ENCODE measurements around the gene ARHGEF4.

Gene ARHGEF4

DNA sequence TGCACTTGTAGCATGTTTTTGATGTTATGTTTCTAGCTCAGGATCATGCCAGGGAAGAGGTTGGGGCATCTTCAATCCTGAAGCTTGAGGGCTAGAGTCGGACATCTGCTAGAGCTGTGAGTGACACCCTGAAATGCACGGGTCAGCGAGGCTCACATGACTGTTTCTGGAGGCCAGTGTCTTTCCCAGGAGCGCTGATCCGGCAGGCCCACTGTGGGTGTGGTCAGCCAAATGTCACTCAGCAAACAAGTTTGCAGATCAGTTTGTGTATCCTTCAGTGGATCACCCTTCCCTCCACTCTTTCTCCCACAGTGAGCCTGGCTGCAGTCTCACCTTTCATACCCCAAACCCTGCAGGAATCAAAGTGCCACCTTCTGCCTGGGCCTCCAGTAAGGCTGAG, 23.0 kb upstream of the ARHGEF4 start:
- Histone ChIP-seq H2AFZ (ENCODE audit: insufficient read depth, low read length, poor library complexity) (no peak overlapping the region), H3K36me3 (ENCODE audit: control insufficient read depth in 1 of 2, insufficient read depth in 2 of 2, low read length in 2 of 2) (no peaks in the 10 kb centered on the region), H3K9ac (ENCODE audit: low read length) (no peak overlapping the region), H3K79me1 (ENCODE audit: low read length) (no peaks in the 10 kb centered on the region), H3K79me2 (ENCODE audit: control insufficient read depth, insufficient read depth, low read length, poor library complexity) (no peaks in the 10 kb centered on the region), H3K14ac (ENCODE audit: low read length) (no peak overlapping the region), H3K18ac (ENCODE audit: low read length) (no peak overlapping the region), H2BK5ac (ENCODE audit: low read depth, low read length, poor library complexity) (no peak overlapping the region), H3K27me3 (ENCODE audit: insufficient read depth, low read length) (no peaks in the 10 kb centered on the region), H2BK120ac (ENCODE audit: insufficient read depth, low read length, poor library complexity) (no peak overlapping the region), H3K4me3 (ENCODE audit: low read depth, low read length) (no peak overlapping the region), H3K9me3 (ENCODE audit: insufficient read depth, low read depth, low read length) (peaks cover 1% of the 10 kb centered on the region), H3K4ac (ENCODE audit: low read depth, low read length) (no peak overlapping the region), H3K4me2 (ENCODE audit: low read length) (no peak overlapping the region), H2AK5ac (ENCODE audit: low read length) (no peak overlapping the region), H4K12ac (ENCODE audit: low read depth, low read length) (no peak overlapping the region), H3K4me1 (ENCODE audit: control insufficient read depth in 1 of 2, insufficient read depth in 2 of 2, low read length in 2 of 2) (no peaks in the 10 kb centered on the region), H2BK12ac (ENCODE audit: low read length) (no peak overlapping the region), H4K8ac (ENCODE audit: low read depth, low read length) (no peak overlapping the region), H3K27ac (ENCODE audit: low read depth, low read length) (no peak overlapping the region), H4K91ac (ENCODE audit: low read depth, low read length) (no peak overlapping the region), H3K23ac (ENCODE audit: low read length) (no peak overlapping the region)
- WGBS (ENCODE audit: extremely low coverage, insufficient coverage, insufficient read length) = no CpG with 5 or more reads among the region's 5 CpGs
- DNase-seq = no peak

DNA sequence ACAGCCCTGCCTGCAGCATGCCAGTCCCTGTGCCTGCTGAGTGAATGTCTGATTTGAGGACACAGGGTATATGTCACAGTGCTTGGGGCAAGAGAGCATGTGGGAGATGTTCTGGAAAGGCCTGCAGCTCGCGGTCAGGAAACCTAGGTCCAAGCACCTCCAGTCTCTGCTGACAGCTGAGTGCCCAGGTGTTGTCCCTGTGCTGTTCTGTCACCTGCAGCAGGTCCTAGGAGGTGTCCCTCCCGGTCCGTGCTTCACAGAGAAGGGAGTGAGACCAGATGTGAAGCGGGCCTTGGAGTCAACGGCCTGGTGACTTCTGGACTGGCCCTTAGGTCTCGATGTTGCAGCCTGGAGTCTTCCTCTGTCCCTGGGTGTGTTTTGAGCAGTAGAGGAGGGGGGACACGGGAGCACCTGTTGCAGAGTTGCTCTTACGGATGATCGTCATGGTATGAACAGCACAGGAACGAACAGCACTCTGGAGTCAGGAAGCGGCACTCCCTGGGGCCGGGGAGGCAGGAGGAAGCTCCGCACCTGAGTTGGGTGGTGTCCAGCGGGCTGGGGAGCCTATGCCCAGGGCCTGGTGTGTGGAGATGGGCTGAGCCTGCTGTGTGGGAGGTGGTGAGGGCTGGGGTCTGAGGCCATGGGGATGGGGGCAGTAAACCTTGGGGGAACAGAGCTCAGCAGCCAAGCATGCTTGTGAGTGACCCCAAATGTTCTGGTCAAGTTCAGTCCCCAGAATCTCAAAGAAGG, 21.6 kb upstream of the ARHGEF4 start:
- peak overlapping the region; percentile 80 for H3K23ac ChIP-seq (ENCODE audit: low read length)
- H3K9me3 ChIP-seq (ENCODE audit: insufficient read depth, low read depth, low read length) = peaks cover 2% of the 10 kb centered on the region
- H3K27ac ChIP-seq (ENCODE audit: low read depth, low read length) = no peak overlapping the region
- no peak overlapping the region for H3K9ac ChIP-seq (ENCODE audit: low read length)
- H3K79me2 ChIP-seq (ENCODE audit: control insufficient read depth, insufficient read depth, low read length, poor library complexity) = no peaks in the 10 kb centered on the region
- no CpG with 5 or more reads among the region's 15 CpGs for WGBS (ENCODE audit: extremely low coverage, insufficient coverage, insufficient read length)
- H3K4me3 ChIP-seq (ENCODE audit: low read depth, low read length) = no peak overlapping the region
- no peak overlapping the region for H2BK12ac ChIP-seq (ENCODE audit: low read length)
- no peak overlapping the region for H4K8ac ChIP-seq (ENCODE audit: low read depth, low read length)
- no peak overlapping the region for H4K91ac ChIP-seq (ENCODE audit: low read depth, low read length)
- no peak overlapping the region for H3K4me2 ChIP-seq (ENCODE audit: low read length)
- peaks cover 2% of the 10 kb centered on the region for H3K79me1 ChIP-seq (ENCODE audit: low read length)
- no peak overlapping the region for H2AK5ac ChIP-seq (ENCODE audit: low read length)
- no peak overlapping the region for H2AFZ ChIP-seq (ENCODE audit: insufficient read depth, low read length, poor library complexity)
- no peak overlapping the region for H2BK5ac ChIP-seq (ENCODE audit: low read depth, low read length, poor library complexity)
- peaks cover 5 to 7% of the 10 kb centered on the region in 2 experiments for H3K4me1 ChIP-seq (ENCODE audit: control insufficient read depth in 1 of 2, insufficient read depth in 2 of 2, low read length in 2 of 2)
- H4K12ac ChIP-seq (ENCODE audit: low read depth, low read length) = no peak overlapping the region
- H2BK120ac ChIP-seq (ENCODE audit: insufficient read depth, low read length, poor library complexity) = no peak overlapping the region
- no peak for DNase-seq
- H3K36me3 ChIP-seq (ENCODE audit: control insufficient read depth in 1 of 2, insufficient read depth in 2 of 2, low read length in 2 of 2) = no peaks in the 10 kb centered on the region
- H3K27me3 ChIP-seq (ENCODE audit: insufficient read depth, low read length) = no peaks in the 10 kb centered on the region
- no peak overlapping the region for H3K18ac ChIP-seq (ENCODE audit: low read length)
- no peak overlapping the region for H3K4ac ChIP-seq (ENCODE audit: low read depth, low read length)
- no peak overlapping the region for H3K14ac ChIP-seq (ENCODE audit: low read length)

DNA sequence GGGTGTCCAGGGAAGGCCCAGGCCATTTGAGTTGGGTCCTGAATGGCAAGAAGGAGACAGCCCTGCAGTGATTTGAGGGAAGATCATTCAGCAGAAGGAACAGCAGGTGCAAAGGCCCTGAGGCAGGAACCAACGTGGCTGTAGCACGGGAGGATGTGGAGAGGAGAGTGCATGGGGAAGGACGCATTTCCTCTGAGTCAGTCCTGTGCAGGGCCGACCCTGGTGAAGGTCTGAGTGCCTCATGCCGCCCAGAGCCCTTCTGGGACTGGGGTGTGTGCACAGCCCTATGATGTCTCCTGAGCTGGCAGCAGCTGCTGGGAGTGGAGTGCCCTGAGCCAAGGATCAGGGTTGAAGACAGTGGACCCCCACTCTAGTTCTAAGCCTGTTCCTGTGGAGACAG, 17.9 kb upstream of the ARHGEF4 start:
- Histone ChIP-seq H3K9ac (ENCODE audit: low read length) (no peak overlapping the region), H2AFZ (ENCODE audit: insufficient read depth, low read length, poor library complexity) (no peak overlapping the region), H3K4me2 (ENCODE audit: low read length) (no peak overlapping the region), H3K79me2 (ENCODE audit: control insufficient read depth, insufficient read depth, low read length, poor library complexity) (no peaks in the 10 kb centered on the region), H4K12ac (ENCODE audit: low read depth, low read length) (no peak overlapping the region), H3K4me1 (ENCODE audit: control insufficient read depth in 1 of 2, insufficient read depth in 2 of 2, low read length in 2 of 2) (peaks cover 7 to 11% of the 10 kb centered on the region in 2 experiments), H3K27me3 (ENCODE audit: insufficient read depth, low read length) (no peaks in the 10 kb centered on the region), H3K79me1 (ENCODE audit: low read length) (peaks cover 2% of the 10 kb centered on the region), H3K23ac (ENCODE audit: low read length) (no peak overlapping the region), H2BK5ac (ENCODE audit: low read depth, low read length, poor library complexity) (no peak overlapping the region), H3K36me3 (ENCODE audit: control insufficient read depth in 1 of 2, insufficient read depth in 2 of 2, low read length in 2 of 2) (no peaks in the 10 kb centered on the region), H3K4ac (ENCODE audit: low read depth, low read length) (no peak overlapping the region), H2BK120ac (ENCODE audit: insufficient read depth, low read length, poor library complexity) (no peak overlapping the region), H2AK5ac (ENCODE audit: low read length) (no peak overlapping the region), H3K18ac (ENCODE audit: low read length) (no peak overlapping the region), H3K9me3 (ENCODE audit: insufficient read depth, low read depth, low read length) (peaks cover 2% of the 10 kb centered on the region), H4K91ac (ENCODE audit: low read depth, low read length) (no peak overlapping the region), H3K14ac (ENCODE audit: low read length) (no peak overlapping the region), H4K8ac (ENCODE audit: low read depth, low read length) (no peak overlapping the region), H3K4me3 (ENCODE audit: low read depth, low read length) (no peak overlapping the region), H2BK12ac (ENCODE audit: low read length) (no peak overlapping the region), H3K27ac (ENCODE audit: low read depth, low read length) (no peak overlapping the region)
- no CpG with 5 or more reads among the region's 5 CpGs for WGBS (ENCODE audit: extremely low coverage, insufficient coverage, insufficient read length)
- DNase-seq = no peak

DNA sequence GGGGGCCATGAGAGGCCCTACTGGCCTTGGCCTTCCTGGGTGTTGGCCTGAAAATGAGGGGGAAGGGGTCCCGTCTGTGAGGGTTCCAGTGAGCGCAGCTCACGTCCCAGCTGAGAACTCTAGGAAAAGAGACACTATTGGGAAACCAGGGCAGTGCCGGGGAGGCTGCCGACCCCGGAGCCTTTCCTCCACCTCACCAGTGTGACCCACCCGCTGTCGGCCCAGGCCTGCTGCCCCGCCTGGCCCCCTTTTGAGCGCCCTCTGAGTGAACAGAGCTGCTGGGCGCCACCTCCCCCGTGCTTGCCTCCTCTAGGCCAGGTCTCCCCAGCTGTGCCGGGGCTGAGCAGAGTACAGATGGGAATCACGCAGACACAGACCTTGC, 17.5 kb upstream of the ARHGEF4 start:
- peaks cover 2% of the 10 kb centered on the region for H3K9me3 ChIP-seq (ENCODE audit: insufficient read depth, low read depth, low read length)
- no peak overlapping the region for H3K14ac ChIP-seq (ENCODE audit: low read length)
- no peak overlapping the region for H2BK12ac ChIP-seq (ENCODE audit: low read length)
- H3K79me1 ChIP-seq (ENCODE audit: low read length) = peaks cover 2% of the 10 kb centered on the region
- peaks cover 7 to 11% of the 10 kb centered on the region in 2 experiments for H3K4me1 ChIP-seq (ENCODE audit: control insufficient read depth in 1 of 2, insufficient read depth in 2 of 2, low read length in 2 of 2)
- no CpG with 5 or more reads among the region's 14 CpGs for WGBS (ENCODE audit: extremely low coverage, insufficient coverage, insufficient read length)
- no peak for DNase-seq
- no peak overlapping the region for H2BK5ac ChIP-seq (ENCODE audit: low read depth, low read length, poor library complexity)
- no peak overlapping the region for H3K4ac ChIP-seq (ENCODE audit: low read depth, low read length)
- H3K4me2 ChIP-seq (ENCODE audit: low read length) = no peak overlapping the region
- no peak overlapping the region for H4K12ac ChIP-seq (ENCODE audit: low read depth, low read length)
- no peak overlapping the region for H3K23ac ChIP-seq (ENCODE audit: low read length)
- H4K91ac ChIP-seq (ENCODE audit: low read depth, low read length) = no peak overlapping the region
- H3K4me3 ChIP-seq (ENCODE audit: low read depth, low read length) = no peak overlapping the region
- H2BK120ac ChIP-seq (ENCODE audit: insufficient read depth, low read length, poor library complexity) = no peak overlapping the region
- H3K9ac ChIP-seq (ENCODE audit: low read length) = no peak overlapping the region
- H4K8ac ChIP-seq (ENCODE audit: low read depth, low read length) = no peak overlapping the region
- H3K27ac ChIP-seq (ENCODE audit: low read depth, low read length) = no peak overlapping the region
- no peak overlapping the region for H2AK5ac ChIP-seq (ENCODE audit: low read length)
- H3K18ac ChIP-seq (ENCODE audit: low read length) = no peak overlapping the region
- H2AFZ ChIP-seq (ENCODE audit: insufficient read depth, low read length, poor library complexity) = no peak overlapping the region
- H3K27me3 ChIP-seq (ENCODE audit: insufficient read depth, low read length) = no peaks in the 10 kb centered on the region
- no peaks in the 10 kb centered on the region for H3K79me2 ChIP-seq (ENCODE audit: control insufficient read depth, insufficient read depth, low read length, poor library complexity)
- H3K36me3 ChIP-seq (ENCODE audit: control insufficient read depth in 1 of 2, insufficient read depth in 2 of 2, low read length in 2 of 2) = no peaks in the 10 kb centered on the region
